Sigmoid colon (tissue), 7 donors: Measurements from ENCODE around the gene PRSS56. TPM values are rescaled to one million over a fixed set of nuclear protein-coding genes. Genes with fewer than 3 reads are reported as not detected.

Source experiments
- DNase-seq: peaks from one replicate; pipeline ENCODE4 v3.0.0-alpha.2; 2019
- H3K27ac ChIP-seq, 4 donors: fragments of 200-600 bp; sonication (generic); one replicate each; pipeline ENCODE4 v1.5.1; 2016 to 2019; ENCODE audit warnings: mild to moderate bottlenecking in 1 of 4
- H3K27me3 ChIP-seq, 3 donors: fragments of 200-600 bp; sonication (generic); one replicate each; pipeline ENCODE4 v1.5.1; 2019; ENCODE audit warnings: mild to moderate bottlenecking in 1 of 3
- H3K36me3 ChIP-seq, 4 donors: fragments of 200-600 bp; sonication (generic); one replicate each; pipeline ENCODE4 v1.5.1; 2016 to 2019
- H3K4me1 ChIP-seq, 4 donors: fragments of 200-600 bp; sonication (generic); one replicate each; pipeline ENCODE4 v1.5.1; 2017 to 2019
- H3K4me3 ChIP-seq, 4 donors: fragments of 200-600 bp; sonication (generic); one replicate each; pipeline ENCODE4 v1.5.1; 2017 to 2019; ENCODE audit warnings: mild to moderate bottlenecking in 2 of 4, moderate library complexity in 1 of 4
- H3K9me3 ChIP-seq, 4 donors: fragments of 200-600 bp in 3 of 4; sonication (generic) in 3 of 4; one replicate each; pipeline versions ENCODE4 v1.5.1 to v1.6.1; 2013 to 2019
- CTCF ChIP-seq, 4 experiments: fragments of 450-650 bp in 3 of 4; fragments of 200-600 bp in 1 of 4; IDR thresholded peaks; one replicate each; pipeline ENCODE4 v1.5.1; 2016 to 2019; ENCODE audit warnings: antibody characterized with exemption in 4 of 4, mild to moderate bottlenecking in 3 of 4, moderate library complexity in 2 of 4
- EP300 ChIP-seq, 4 donors: sonication (generic); formaldehyde crosslinking; IDR thresholded peaks; one replicate each; pipeline ENCODE4 v1.6.1; 2017; ENCODE audit warnings: antibody characterized with exemption in 4 of 4
- POLR2A ChIP-seq, 2 donors: fragments of 450-650 bp; IDR thresholded peaks; one replicate each; pipeline ENCODE4 v1.6.1; 2016; ENCODE audit warnings: antibody characterized with exemption in 2 of 2, mild to moderate bottlenecking in 2 of 2, moderate library complexity in 2 of 2
- POLR2AphosphoS5 ChIP-seq, 4 donors: sonication (generic); formaldehyde crosslinking; IDR thresholded peaks; one replicate each; pipeline ENCODE4 v1.6.1; 2017; ENCODE audit warnings: antibody characterized with exemption in 4 of 4
- WGBS, 2 donors: extraction: QIAGEN DNeasy Blood & Tissue Kit; methylation state at CpG; one replicate each; pipeline ENCODE4 v1.1.7; 2013; 5-methylcytosine and 5-hydroxymethylcytosine counted together
- intact Hi-C: fragments of 100-400 bp; cut with DNase I; formaldehyde crosslinking; loops from one replicate; pipeline ENCODE4 v1.15.1; 2023
- polyA plus RNA-seq, 3 donors: library from polyadenylated mRNA; stranded (reverse); fragments of 200-250 nt; gene quantifications; one replicate each; pipeline ENCODE4 v1.2.3, GENCODE V29; 2013
- total RNA-seq, 4 donors: library from RNA; depleted of rRNA; stranded (reverse); fragments of >200 nt; gene quantifications; one replicate each; pipeline ENCODE4 v1.1.0, GENCODE V29; 2016
- donor health status: healthy with polysubstance abuse.
- donor health status: Bipolar disorder and iron deficiency.
- donor health status: healthy.

The PRSS56 gene
- total and polyA plus RNA-seq, 7 donors, result not detected

GRCh38 chr2:232527905-232528470 lies 7.8 kb downstream of the PRSS56 start:
- H3K4me3 ChIP-seq, result no peak overlapping the region
- H3K27me3 ChIP-seq, result peaks cover 16 to 37% (median 27%) of the 10 kb centered on the region in 3 donors
- no peaks in the 10 kb centered on the region for H3K36me3 ChIP-seq
- WGBS, 2 donors, result 80 to 82% methylated on average over 6 of the region's 6 CpGs
- H3K27ac ChIP-seq, result no peak overlapping the region
- no peaks in the 10 kb centered on the region for H3K9me3 ChIP-seq
- intact Hi-C loops, result no loop called here
- DNase-seq, result no peak
- TF ChIP-seq EP300 (IDR thresholded peaks at IDR 0.05) (no peak), CTCF (IDR thresholded peaks at IDR 0.05) (no peak), POLR2AphosphoS5 (IDR thresholded peaks at IDR 0.05) (no peak), POLR2A (IDR thresholded peaks at IDR 0.05) (no peak)
- peaks cover 0 to 21% (median 17%) of the 10 kb centered on the region in 4 donors for H3K4me1 ChIP-seq

DNA sequence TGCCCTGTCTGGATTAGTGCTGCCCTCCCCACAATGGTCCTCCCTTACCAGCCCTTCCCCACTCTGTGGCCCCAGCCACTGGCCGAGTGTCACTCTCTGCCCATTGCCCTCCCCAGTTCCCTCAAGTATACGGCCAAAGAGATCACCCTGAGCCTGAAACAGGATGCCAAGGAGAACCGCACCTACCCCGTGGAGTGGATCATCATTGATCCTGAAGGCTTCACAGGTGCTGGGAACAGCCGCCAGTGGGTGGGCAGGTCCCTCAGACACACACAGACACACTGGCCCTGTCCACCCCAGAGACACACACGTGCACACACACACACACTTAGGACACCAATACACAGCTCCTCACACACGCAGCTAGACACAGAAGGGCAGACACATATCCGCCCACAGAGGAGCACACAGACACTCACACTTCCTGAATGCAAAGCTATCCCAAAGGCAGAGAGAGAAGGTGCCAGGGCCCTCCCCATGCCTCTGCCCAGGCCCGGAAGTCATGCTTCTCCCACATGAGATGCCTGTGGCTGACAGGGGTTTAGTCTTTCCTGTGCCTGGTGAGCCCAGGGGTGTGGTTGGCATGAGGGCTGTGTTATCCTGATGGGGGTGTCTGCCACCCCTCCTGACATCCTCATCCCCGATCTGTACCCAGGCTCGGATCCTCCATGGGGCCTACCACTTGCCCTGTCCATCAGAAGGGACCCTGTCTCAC lies 8.7 kb downstream of the PRSS56 start:
- Histone ChIP-seq H3K4me1 (peaks cover 0 to 14% (median 10%) of the 10 kb centered on the region in 4 donors), H3K4me3 (no peak overlapping the region), H3K9me3 (no peaks in the 10 kb centered on the region), H3K27me3 (peaks cover 7 to 28% (median 18%) of the 10 kb centered on the region in 3 donors), H3K36me3 (no peaks in the 10 kb centered on the region), H3K27ac (no peak overlapping the region)
- TF ChIP-seq EP300 (IDR thresholded peaks at IDR 0.05), result no peak
- no peak for TF ChIP-seq POLR2A (IDR thresholded peaks at IDR 0.05)
- TF ChIP-seq POLR2AphosphoS5 (IDR thresholded peaks at IDR 0.05), result no peak
- TF ChIP-seq CTCF (IDR thresholded peaks at IDR 0.05), result no peak
- no peak for DNase-seq
- WGBS, 2 donors, result 76 to 84% methylated on average over 11 of the region's 11 CpGs
- intact Hi-C loops, result no loop called here

GRCh38 chr2:232529806-232530547 lies 9.8 kb downstream of the PRSS56 start:
- intact Hi-C loops, result no loop called here
- DNase-seq, result no peak

More at GRCh38 chr2:232529806-232530547, 9.8 kb downstream of the PRSS56 start:
- 90% methylated on average over 17 of the region's 17 CpGs for WGBS, 2 donors
- no peak overlapping the region for H3K4me3 ChIP-seq
- H3K36me3 ChIP-seq, result no peaks in the 10 kb centered on the region
- H3K9me3 ChIP-seq, result no peaks in the 10 kb centered on the region
- TF ChIP-seq POLR2AphosphoS5 (IDR thresholded peaks at IDR 0.05) (no peak), CTCF (IDR thresholded peaks at IDR 0.05) (no peak), EP300 (IDR thresholded peaks at IDR 0.05) (no peak), POLR2A (IDR thresholded peaks at IDR 0.05) (no peak)
- peaks cover 0 to 9% (median 6%) of the 10 kb centered on the region in 4 donors for H3K4me1 ChIP-seq
- peaks cover 0 to 18% (median 7%) of the 10 kb centered on the region in 3 donors for H3K27me3 ChIP-seq
- H3K27ac ChIP-seq, result no peak overlapping the region
